Neural progenitor cell (in vitro differentiated cells): ENCODE data around the gene NACAD. TPM values are rescaled to one million over a fixed set of nuclear protein-coding genes. Genes with fewer than 3 reads are reported as not detected.

Experiments
- DNase-seq: peaks from one replicate; pipeline ENCODE4 v3.0.0-alpha.2; 2016; ENCODE audit warnings: low spot score
- H2AFZ ChIP-seq: fragments of 200-600 bp; sonication (generic); replicated peaks from 2 replicates; pipeline ENCODE4 v1.6.1; 2016; ENCODE audit warnings: antibody characterized with exemption
- H3F3A ChIP-seq: fragments of 200-600 bp; sonication (generic); 2 replicates; pipeline ENCODE4 v1.6.1; 2016; ENCODE audit warnings: antibody characterized with exemption, low read depth
- H3K27ac ChIP-seq: fragments of 200-600 bp; sonication (generic); 2 replicates; pipeline ENCODE4 v1.5.1; 2016; ENCODE audit warnings: mild to moderate bottlenecking
- H3K27me3 ChIP-seq: fragments of 200-600 bp; sonication (generic); 2 replicates; pipeline ENCODE4 v1.6.1; 2016; ENCODE audit warnings: mild to moderate bottlenecking, moderate library complexity
- H3K36me3 ChIP-seq: fragments of 200-600 bp; sonication (generic); 2 replicates; pipeline ENCODE4 v1.5.1; 2016
- H3K4me1 ChIP-seq: fragments of 200-600 bp; sonication (generic); 2 replicates; pipeline ENCODE4 v1.6.1; 2016; ENCODE audit warnings: mixed run types
- H3K4me2 ChIP-seq: fragments of 200-600 bp; sonication (generic); 2 replicates; pipeline ENCODE4 v1.6.1; 2016
- H3K4me3 ChIP-seq: fragments of 200-600 bp; sonication (generic); 2 replicates; pipeline ENCODE4 v1.5.1; 2016
- H3K79me2 ChIP-seq: fragments of 200-600 bp; sonication (generic); 2 replicates; pipeline ENCODE4 v1.6.1; 2016; ENCODE audit warnings: low read depth
- H3K9ac ChIP-seq: fragments of 200-600 bp; sonication (generic); 2 replicates; pipeline ENCODE4 v1.6.1; 2016
- H3K9me3 ChIP-seq: fragments of 200-600 bp; sonication (generic); 2 replicates; pipeline ENCODE4 v1.5.1; 2016; ENCODE audit warnings: low read depth
- H4K20me1 ChIP-seq: fragments of 200-600 bp; sonication (generic); 2 replicates; pipeline ENCODE4 v1.6.1; 2016; ENCODE audit warnings: low read depth
- H3K27ac Mint-ChIP-seq: 3 replicates; pipeline ENCODE4 v1.8.0; 2021; ENCODE audit warnings: mixed read lengths
- H3K27me3 Mint-ChIP-seq: 2 replicates; pipeline ENCODE4 v1.8.0; 2022; ENCODE audit warnings: low read depth, mild to moderate bottlenecking, inconsistent platforms, moderate library complexity, mixed read lengths; ENCODE audit not compliant: insufficient read depth
- H3K36me3 Mint-ChIP-seq: 3 replicates; pipeline ENCODE4 v1.8.0; 2021; ENCODE audit warnings: mixed read lengths
- H3K4me1 Mint-ChIP-seq: 3 replicates; pipeline ENCODE4 v1.8.0; 2021; ENCODE audit warnings: mixed read lengths
- H3K4me3 Mint-ChIP-seq: 3 replicates; pipeline ENCODE4 v1.8.0; 2021; ENCODE audit warnings: mild to moderate bottlenecking, moderate library complexity, mixed read lengths
- H3K9me3 Mint-ChIP-seq: 3 replicates; pipeline ENCODE4 v1.8.0; 2020; ENCODE audit warnings: mixed read lengths
- CTCF ChIP-seq: fragments of 200-600 bp; sonication (generic); IDR thresholded peaks from 2 replicates; pipeline ENCODE4 v1.5.1; 2017; ENCODE audit warnings: antibody characterized with exemption, mild to moderate bottlenecking
- EZH2 ChIP-seq: fragments of 200-600 bp; sonication (generic); IDR thresholded peaks from 2 replicates; pipeline ENCODE4 v1.6.1; 2017; ENCODE audit warnings: antibody characterized with exemption, mild to moderate bottlenecking, moderate library complexity
- EZH2phosphoT487 ChIP-seq: fragments of 200-600 bp; sonication (generic); IDR thresholded peaks from 2 replicates; pipeline ENCODE4 v1.6.1; 2017; ENCODE audit warnings: antibody characterized with exemption
- total RNA-seq: library from RNA; depleted of rRNA; stranded (reverse); fragments of >200 nt; gene quantifications from 2 replicates; pipeline ENCODE4 v1.2.3, GENCODE V29; 2015; ENCODE audit warnings: low replicate concordance

The NACAD gene
- total RNA-seq, 1 donor from 2014 or later = 0.39 TPM

GRCh38 chr7:45036796-45037195, 52.0 kb downstream of the NACAD start:
- no peak overlapping the region for H3K9ac ChIP-seq
- no peaks in the 10 kb centered on the region for H3K9me3 ChIP-seq
- TF ChIP-seq EZH2 = no peak
- TF ChIP-seq CTCF = no peak
- no peak for TF ChIP-seq EZH2phosphoT487
- H3K9me3 Mint-ChIP-seq = no peaks in the 10 kb centered on the region
- H3K36me3 ChIP-seq = no peaks in the 10 kb centered on the region
- H4K20me1 ChIP-seq = peaks cover 27% of the 10 kb centered on the region
- peak overlapping the region; percentile 71 for H3K4me2 ChIP-seq
- H3K4me1 Mint-ChIP-seq = peaks cover 17% of the 10 kb centered on the region
- H3K4me1 ChIP-seq = peaks cover 42% of the 10 kb centered on the region
- no peak overlapping the region for H3K27ac Mint-ChIP-seq
- H3K79me2 ChIP-seq = peaks cover 72% of the 10 kb centered on the region
- H3K27me3 ChIP-seq = no peaks in the 10 kb centered on the region
- no peak overlapping the region for H3K4me3 Mint-ChIP-seq
- H2AFZ ChIP-seq = no peak overlapping the region
- no peak overlapping the region for H3K4me3 ChIP-seq
- peaks cover 16% of the 10 kb centered on the region for H3F3A ChIP-seq
- H3K27me3 Mint-ChIP-seq = no peaks in the 10 kb centered on the region
- peak overlapping the region; percentile 54 for H3K27ac ChIP-seq
- peaks cover 16% of the 10 kb centered on the region for H3K36me3 Mint-ChIP-seq
- DNase-seq = no peak

- H2AFZ ChIP-seq = no peak overlapping the region
- peak overlapping the region; percentile 54 for H3K27ac ChIP-seq
- Mint-ChIP-seq H3K4me1 (peaks cover 17% of the 10 kb centered on the region), H3K36me3 (peaks cover 16% of the 10 kb centered on the region), H3K27me3 (no peaks in the 10 kb centered on the region), H3K4me3 (no peak overlapping the region), H3K9me3 (no peaks in the 10 kb centered on the region), H3K27ac (peak overlapping the region; percentile 28)
- no peaks in the 10 kb centered on the region for H3K9me3 ChIP-seq
- no peaks in the 10 kb centered on the region for H3K27me3 ChIP-seq
- peaks cover 16% of the 10 kb centered on the region for H3F3A ChIP-seq
- H3K79me2 ChIP-seq = peaks cover 77% of the 10 kb centered on the region
- no peaks in the 10 kb centered on the region for H3K36me3 ChIP-seq
- H4K20me1 ChIP-seq = peaks cover 25% of the 10 kb centered on the region
- H3K4me1 ChIP-seq = peaks cover 45% of the 10 kb centered on the region
- H3K4me3 ChIP-seq = no peak overlapping the region
- H3K4me2 ChIP-seq = peak overlapping the region; percentile 71
- no peak for TF ChIP-seq EZH2phosphoT487
- no peak for TF ChIP-seq CTCF
- peak overlapping the region; percentile 33 for H3K9ac ChIP-seq
- peak; percentile 39 for DNase-seq
Measured at GRCh38 chr7:45036317-45036716, 52.5 kb downstream of the NACAD start.

GRCh38 chr7:45035893-45036292, 52.9 kb downstream of the NACAD start:
- Histone ChIP-seq H3K79me2 (peaks cover 81% of the 10 kb centered on the region), H2AFZ (no peak overlapping the region), H3K9me3 (no peaks in the 10 kb centered on the region), H3K4me3 (no peak overlapping the region), H4K20me1 (peaks cover 25% of the 10 kb centered on the region), H3K9ac (peak overlapping the region; percentile 33), H3F3A (peaks cover 16% of the 10 kb centered on the region), H3K27ac (peak overlapping the region; percentile 54), H3K27me3 (no peaks in the 10 kb centered on the region), H3K4me1 (peaks cover 45% of the 10 kb centered on the region), H3K36me3 (no peaks in the 10 kb centered on the region), H3K4me2 (peak overlapping the region; percentile 71)
- Mint-ChIP-seq H3K27ac (peak overlapping the region; percentile 28), H3K27me3 (no peaks in the 10 kb centered on the region), H3K4me3 (no peak overlapping the region), H3K36me3 (peaks cover 13% of the 10 kb centered on the region), H3K4me1 (peaks cover 17% of the 10 kb centered on the region), H3K9me3 (no peaks in the 10 kb centered on the region)
- no peak for DNase-seq
- no peak for TF ChIP-seq EZH2phosphoT487
- TF ChIP-seq EZH2 = no peak
- TF ChIP-seq CTCF = no peak
